LNCaP clone FGC (cell line): Measurements from ENCODE around the gene OPCML.

Experiments used
- DNase-seq: peaks from one replicate; pipeline ENCODE4 v3.0.0-alpha.2; 2011; ENCODE audit warnings: low read depth
- H3K4me3 ChIP-seq: 2 replicates; pipeline ENCODE4 v1.5.1; 2011; ENCODE audit warnings: mild to moderate bottlenecking, low read depth, low read length, control low read depth
- TF ChIP-seq, protein P1 (sequence below): IDR thresholded peaks from 2 replicates; pipeline ENCODE4 v1.5.1; 2012; ENCODE audit warnings: mild to moderate bottlenecking; ENCODE audit not compliant: control insufficient read depth, insufficient read depth; ENCODE audit errors: extremely low read depth

OPCML gene

DNA sequence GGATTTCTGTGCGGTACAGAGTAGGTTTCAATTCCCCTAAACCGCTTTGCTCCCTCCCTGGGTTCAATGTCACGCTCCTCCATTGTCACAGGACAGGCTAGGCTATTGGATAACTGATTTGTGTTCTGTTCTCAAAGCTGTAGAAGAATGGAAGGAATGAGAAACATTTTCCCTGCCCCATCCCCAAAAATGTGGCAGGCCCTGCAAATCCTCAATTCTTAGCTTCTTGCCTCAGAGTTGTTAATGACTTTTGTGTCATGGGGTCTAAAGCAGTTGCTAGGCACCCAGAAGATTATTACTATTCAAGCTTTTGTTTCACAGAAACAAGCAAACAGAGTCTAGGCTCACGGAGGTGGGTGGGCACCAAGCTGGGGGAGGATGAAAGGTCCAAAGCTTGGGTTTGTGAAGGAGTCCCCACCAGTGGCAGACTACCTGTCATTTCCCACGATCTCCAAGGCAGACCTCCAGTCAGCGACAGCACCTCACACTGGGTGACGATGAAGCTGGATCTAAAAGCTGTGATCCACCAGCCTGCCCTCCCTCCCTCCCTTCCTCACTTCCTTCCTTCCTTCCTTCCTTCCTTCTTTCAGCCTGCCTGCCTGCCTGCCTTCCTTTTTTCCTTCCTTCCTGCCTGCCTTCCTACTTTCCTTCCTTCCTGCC is 1080.2 kb downstream of the OPCML start:
- DNase-seq: no peak
- H3K4me3 ChIP-seq: no peak overlapping the region
- TF ChIP-seq, protein P1, sequence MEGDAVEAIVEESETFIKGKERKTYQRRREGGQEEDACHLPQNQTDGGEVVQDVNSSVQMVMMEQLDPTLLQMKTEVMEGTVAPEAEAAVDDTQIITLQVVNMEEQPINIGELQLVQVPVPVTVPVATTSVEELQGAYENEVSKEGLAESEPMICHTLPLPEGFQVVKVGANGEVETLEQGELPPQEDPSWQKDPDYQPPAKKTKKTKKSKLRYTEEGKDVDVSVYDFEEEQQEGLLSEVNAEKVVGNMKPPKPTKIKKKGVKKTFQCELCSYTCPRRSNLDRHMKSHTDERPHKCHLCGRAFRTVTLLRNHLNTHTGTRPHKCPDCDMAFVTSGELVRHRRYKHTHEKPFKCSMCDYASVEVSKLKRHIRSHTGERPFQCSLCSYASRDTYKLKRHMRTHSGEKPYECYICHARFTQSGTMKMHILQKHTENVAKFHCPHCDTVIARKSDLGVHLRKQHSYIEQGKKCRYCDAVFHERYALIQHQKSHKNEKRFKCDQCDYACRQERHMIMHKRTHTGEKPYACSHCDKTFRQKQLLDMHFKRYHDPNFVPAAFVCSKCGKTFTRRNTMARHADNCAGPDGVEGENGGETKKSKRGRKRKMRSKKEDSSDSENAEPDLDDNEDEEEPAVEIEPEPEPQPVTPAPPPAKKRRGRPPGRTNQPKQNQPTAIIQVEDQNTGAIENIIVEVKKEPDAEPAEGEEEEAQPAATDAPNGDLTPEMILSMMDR: no peak

DNA sequence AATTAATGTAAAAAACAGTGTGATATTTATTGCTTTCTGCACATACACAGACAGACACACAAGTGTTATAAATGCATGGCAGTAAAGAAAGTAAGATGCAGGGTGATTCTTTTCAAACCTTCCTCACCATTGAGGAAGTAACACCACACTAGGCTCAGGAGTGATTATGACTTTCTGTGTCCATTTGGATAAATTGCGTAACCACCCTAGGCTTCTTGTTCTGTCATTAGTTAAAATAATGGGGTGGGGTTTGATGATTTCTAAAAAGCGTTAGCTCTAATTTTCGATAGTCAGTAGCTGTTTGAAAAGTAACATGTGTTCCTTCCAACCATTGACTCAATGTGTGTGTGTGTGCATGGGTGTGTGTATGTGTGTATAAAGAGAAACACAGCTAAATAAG is 1081.7 kb downstream of the OPCML start:
- TF ChIP-seq, protein P1: no peak
- DNase-seq: no peak
- H3K4me3 ChIP-seq: no peak overlapping the region

DNA sequence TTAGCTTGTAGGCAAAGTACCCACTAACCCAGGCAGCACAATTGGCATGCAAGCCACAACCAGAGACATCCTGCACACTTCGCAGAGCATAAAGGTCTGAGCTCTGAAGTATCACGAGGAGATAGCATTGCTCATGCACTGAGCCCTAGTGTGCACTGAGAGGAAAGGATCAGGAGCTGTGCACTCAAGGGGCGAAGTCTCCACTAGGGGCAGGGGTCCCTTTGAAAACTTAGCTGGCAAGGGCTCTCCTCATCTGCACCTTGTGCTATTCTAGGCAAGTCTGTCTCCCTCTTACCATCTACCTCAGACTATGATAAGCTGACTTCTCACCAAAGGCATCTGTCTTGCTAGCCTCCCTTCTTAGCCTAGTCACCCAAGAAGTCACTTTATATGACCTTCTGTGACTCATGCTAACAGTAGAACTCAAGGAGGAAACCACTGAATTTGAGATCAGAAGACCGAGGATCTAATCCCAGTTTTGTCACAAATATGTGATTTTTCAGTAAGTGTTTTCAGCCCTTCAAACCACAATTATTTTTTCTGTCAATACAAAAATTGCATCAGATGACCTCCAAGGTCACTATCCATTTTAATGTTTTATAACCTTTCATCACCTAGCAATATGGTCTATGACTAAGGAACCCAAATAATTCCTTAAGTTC is 1083.8 kb downstream of the OPCML start:
- TF ChIP-seq, protein P1: no peak
- no peak overlapping the region for H3K4me3 ChIP-seq
- no peak for DNase-seq

DNA sequence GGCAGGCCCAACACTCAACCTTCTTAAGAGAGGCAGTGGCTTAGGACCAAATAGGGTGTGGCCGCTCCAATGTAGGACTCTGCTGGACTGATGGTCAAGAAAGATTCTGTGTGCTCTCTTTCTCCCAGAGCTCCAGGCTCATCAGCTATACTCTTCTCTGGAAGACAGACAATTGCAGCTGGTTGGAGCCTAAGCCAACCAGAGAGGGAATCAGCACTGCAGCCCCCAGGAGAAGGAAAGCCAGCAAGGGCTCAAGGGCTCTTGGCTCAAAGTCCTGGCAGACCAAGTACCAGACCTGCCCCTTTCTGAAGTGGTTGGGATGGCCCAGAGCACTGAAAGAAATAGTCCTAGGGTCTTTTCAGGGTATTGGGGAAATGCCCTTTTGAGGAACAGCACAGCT is 1084.5 kb downstream of the OPCML start:
- TF ChIP-seq, protein P1: no peak
- no peak overlapping the region for H3K4me3 ChIP-seq
- DNase-seq: no peak

DNA sequence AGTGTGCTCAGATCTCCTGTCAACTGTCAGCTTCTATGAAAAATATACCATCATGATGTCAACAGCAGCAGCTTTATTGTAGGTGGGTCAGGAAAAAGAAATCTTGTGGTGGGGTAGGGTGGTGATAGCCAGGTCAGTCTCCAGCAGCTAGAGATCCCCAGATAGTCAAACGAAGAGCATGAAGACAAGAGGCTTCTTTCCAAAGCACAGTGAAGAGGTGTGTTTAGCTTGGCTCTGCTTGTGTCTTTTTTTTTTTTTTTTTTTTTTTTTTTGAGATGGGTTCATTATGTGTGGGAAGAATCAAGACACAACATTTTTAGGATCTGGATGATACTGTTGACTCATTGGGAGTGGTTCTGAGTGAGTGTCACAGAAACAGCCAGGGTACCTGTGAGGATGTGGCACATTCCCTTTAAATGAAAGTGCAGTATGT is 1086.4 kb downstream of the OPCML start:
- TF ChIP-seq, protein P1: no peak
- H3K4me3 ChIP-seq: no peak overlapping the region
- DNase-seq: no peak

DNA sequence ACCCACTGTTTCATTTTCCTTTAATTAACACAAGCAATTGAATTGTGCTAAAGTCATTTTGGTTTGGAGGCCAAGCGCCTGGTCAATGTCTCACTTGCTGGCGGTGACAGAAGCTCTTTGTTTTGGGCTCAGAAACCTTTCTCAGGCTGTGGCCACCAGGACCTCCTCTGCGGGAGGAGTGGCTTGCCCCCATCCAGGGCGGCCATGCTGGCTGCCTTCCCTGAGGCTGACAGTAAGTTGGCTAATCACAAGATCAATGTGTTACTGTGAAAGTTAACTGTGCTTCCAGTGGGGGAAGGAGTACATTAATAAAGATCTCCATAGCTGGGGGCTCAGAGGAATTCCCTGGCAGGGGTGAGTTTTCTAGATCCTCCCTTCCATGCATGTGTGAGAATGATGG is 1087.4 kb downstream of the OPCML start:
- TF ChIP-seq, protein P1: no peak
- no peak overlapping the region for H3K4me3 ChIP-seq

More for the DNA sequence above, 1087.4 kb downstream of the OPCML start:
- no peak for DNase-seq
